IMR-90 (cell line): ENCODE measurements around the gene DHX57. TPM values are rescaled to one million over a fixed set of nuclear protein-coding genes. Genes with fewer than 3 reads are reported as not detected.

Source experiments
- ATAC-seq: fragments of 200-7000 bp; cut with Tn5 transposase; 2 replicates; pipeline ENCODE4 v1.9.1; 2020; ENCODE audit warnings: low read depth, mild to moderate bottlenecking, moderate library complexity
- BruUV-seq: library from RNA; stranded (reverse); fragments of 400-500 nt; replicated peaks from 2 replicates; lab custom pipeline; 2021; lab: Mats Ljungman, UMichigan
- CTCF ChIA-PET: fragments of 300-600 bp; formaldehyde crosslinking; extraction: SDS; loops from one replicate; lab custom pipeline; 2021; ENCODE audit warnings: antibody characterized with exemption; lab: Yijun Ruan, JAX
- POLR2A ChIA-PET: fragments of 300-600 bp; sonication (Branson Sonifier 250); formaldehyde crosslinking; loops from one replicate; lab custom pipeline; 2022; ENCODE audit warnings: antibody characterized with exemption; ENCODE audit not compliant: unreplicated experiment; lab: Charles Lee
- DNase-seq: peaks from one replicate; pipeline ENCODE4 v3.0.0; 2013
- H2AFZ ChIP-seq: replicated peaks from 2 replicates; pipeline ENCODE3; 2013; ENCODE audit warnings: low read length, mild to moderate bottlenecking; ENCODE audit not compliant: poor library complexity
- H2AK5ac ChIP-seq: 2 replicates; pipeline ENCODE4 v1.6.1; 2013; ENCODE audit warnings: low read depth, low read length, inconsistent platforms
- H2AK9ac ChIP-seq: replicated peaks from 2 replicates; pipeline ENCODE3; 2013; ENCODE audit warnings: mild to moderate bottlenecking, low read depth, low read length, moderate library complexity; ENCODE audit not compliant: poor library complexity
- H2BK120ac ChIP-seq: 2 replicates; pipeline ENCODE4 v1.6.1; 2013; ENCODE audit warnings: low read depth, low read length, inconsistent platforms
- H2BK15ac ChIP-seq: 3 replicates; pipeline ENCODE4 v1.6.1; 2013; ENCODE audit warnings: low read depth, low read length, inconsistent platforms
- H2BK20ac ChIP-seq: 2 replicates; pipeline ENCODE4 v1.6.1; 2013; ENCODE audit warnings: low read depth, mild to moderate bottlenecking, inconsistent platforms, low read length, moderate library complexity
- H2BK5ac ChIP-seq: 2 replicates; pipeline ENCODE4 v1.6.1; 2013; ENCODE audit warnings: mild to moderate bottlenecking, low read depth, low read length, inconsistent platforms; ENCODE audit not compliant: poor library complexity, severe bottlenecking
- H3K14ac ChIP-seq: replicated peaks from 2 replicates; pipeline ENCODE4 v1.6.1; 2013; ENCODE audit warnings: low read depth, low read length, inconsistent platforms
- H3K18ac ChIP-seq: 2 replicates; pipeline ENCODE4 v1.6.1; 2013; ENCODE audit warnings: low read depth, low read length, control low read depth
- H3K23ac ChIP-seq: 2 replicates; pipeline ENCODE4 v1.6.1; 2013; ENCODE audit warnings: low read depth, low read length, inconsistent platforms
- H3K27ac ChIP-seq: 2 replicates; pipeline ENCODE4 v1.5.1; 2013; ENCODE audit warnings: mild to moderate bottlenecking, control low read depth, low read length; ENCODE audit not compliant: insufficient read depth
- H3K27me3 ChIP-seq: 2 replicates; pipeline ENCODE4 v1.6.1; 2013; ENCODE audit warnings: low read length; ENCODE audit not compliant: control insufficient read depth, insufficient read depth
- H3K36me3 ChIP-seq: 2 replicates; pipeline ENCODE4 v1.6.1; 2013; ENCODE audit warnings: low read length, mixed read lengths; ENCODE audit not compliant: control insufficient read depth, insufficient read depth
- H3K4ac ChIP-seq: 2 replicates; pipeline ENCODE4 v1.6.1; 2013; ENCODE audit warnings: low read depth, low read length, inconsistent platforms
- H3K4me1 ChIP-seq: 2 replicates; pipeline ENCODE4 v1.6.1; 2013; ENCODE audit warnings: low read length, mixed read lengths; ENCODE audit not compliant: control insufficient read depth, insufficient read depth
- H3K4me2 ChIP-seq: 2 replicates; pipeline ENCODE4 v1.6.1; 2013; ENCODE audit warnings: low read depth, mild to moderate bottlenecking, control low read depth, low read length, moderate library complexity
- H3K4me3 ChIP-seq: 2 replicates; pipeline ENCODE4 v1.5.1; 2013; ENCODE audit warnings: low read depth, mild to moderate bottlenecking, control low read depth, low read length, moderate library complexity; ENCODE audit not compliant: insufficient read depth
- H3K56ac ChIP-seq: 2 replicates; pipeline ENCODE4 v1.6.1; 2013; ENCODE audit warnings: low read length, inconsistent platforms; ENCODE audit not compliant: insufficient read depth; ENCODE audit errors: extremely low read depth
- H3K79me1 ChIP-seq, 2 experiments: 2 replicates each; pipeline ENCODE4 v1.6.1; 2013; ENCODE audit warnings: low read length in 2 of 2, inconsistent platforms in 1 of 2, low read depth in 1 of 2
- H3K9ac ChIP-seq: 2 replicates; pipeline ENCODE4 v1.6.1; 2013; ENCODE audit warnings: low read depth, low read length, control low read depth
- H3K9me1 ChIP-seq: 2 replicates; pipeline ENCODE4 v1.6.1; 2013; ENCODE audit warnings: low read length, inconsistent platforms; ENCODE audit not compliant: insufficient read depth
- H3K9me3 ChIP-seq: 2 replicates; pipeline ENCODE4 v1.6.1; 2013; ENCODE audit warnings: low read length; ENCODE audit not compliant: control insufficient read depth, insufficient read depth
- H4K20me1 ChIP-seq: 2 replicates; pipeline ENCODE4 v1.6.1; 2013; ENCODE audit warnings: low read length, inconsistent platforms; ENCODE audit not compliant: insufficient read depth
- H4K5ac ChIP-seq: 2 replicates; pipeline ENCODE4 v1.6.1; 2013; ENCODE audit warnings: mild to moderate bottlenecking, low read depth, low read length, control low read depth
- H4K8ac ChIP-seq, 2 experiments: 2 replicates each; pipeline ENCODE4 v1.6.1; 2013; ENCODE audit warnings: low read depth in 2 of 2, low read length in 2 of 2, control low read depth in 1 of 2, inconsistent platforms in 1 of 2
- H4K91ac ChIP-seq: 2 replicates; pipeline ENCODE4 v1.6.1; 2013; ENCODE audit warnings: low read depth, low read length, inconsistent platforms; ENCODE audit not compliant: insufficient read depth
- BHLHE40 ChIP-seq: fragments of 150-350 bp; IDR thresholded peaks from 2 replicates; pipeline ENCODE4 v1.6.1; 2016; ENCODE audit warnings: mild to moderate bottlenecking, low read depth, low read length
- ELK1 ChIP-seq: fragments of 150-350 bp; IDR thresholded peaks from 2 replicates; pipeline ENCODE4 v1.6.1; 2016; ENCODE audit warnings: low read depth, mild to moderate bottlenecking, low read length, moderate library complexity, borderline replicate concordance
- MAFK ChIP-seq: IDR thresholded peaks from 2 replicates; pipeline ENCODE4 v1.6.1; 2012; ENCODE audit warnings: low read depth, low read length, improper control_type of control experiment
- MAZ ChIP-seq: IDR thresholded peaks from 2 replicates; pipeline ENCODE4 v1.6.1; 2012; ENCODE audit warnings: low read depth, mild to moderate bottlenecking, low read length, improper control_type of control experiment, moderate library complexity, borderline replicate concordance
- MXI1 ChIP-seq: IDR thresholded peaks from 2 replicates; pipeline ENCODE4 v1.6.1; 2012; ENCODE audit warnings: low read depth, mild to moderate bottlenecking, low read length, moderate library complexity, borderline replicate concordance
- NFE2L2 ChIP-seq: fragments of 150-350 bp; IDR thresholded peaks from 2 replicates; pipeline ENCODE4 v1.6.1; 2016; ENCODE audit warnings: low read depth, mild to moderate bottlenecking, low read length
- RAD21 ChIP-seq: IDR thresholded peaks from 2 replicates; pipeline ENCODE4 v1.6.1; 2012; ENCODE audit warnings: low read length, improper control_type of control experiment
- RCOR1 ChIP-seq: IDR thresholded peaks from 2 replicates; pipeline ENCODE4 v1.6.1; 2012; ENCODE audit warnings: mild to moderate bottlenecking, low read length, improper control_type of control experiment; ENCODE audit not compliant: insufficient replicate concordance
- RFX5 ChIP-seq: IDR thresholded peaks from 2 replicates; pipeline ENCODE4 v1.8.0; 2012; ENCODE audit warnings: low read depth, mild to moderate bottlenecking, low read length, moderate library complexity
- SMC3 ChIP-seq: fragments of 150-350 bp; IDR thresholded peaks from 2 replicates; pipeline ENCODE4 v1.6.1; 2016; ENCODE audit warnings: low read depth, mild to moderate bottlenecking, antibody characterized with exemption, low read length, moderate library complexity
- WGBS, 2 experiments: methylation state at CpG; one replicate each; pipeline versions ENCODE4 v1.1.5 to v1.1.7; 2013; ENCODE audit warnings: missing lambda C conversion rate in 2 of 2; ENCODE audit not compliant: insufficient read length in 1 of 2; ENCODE audit errors: extremely low coverage in 2 of 2; 5-methylcytosine and 5-hydroxymethylcytosine counted together
- dilution Hi-C: fragments of 300-500 bp; cut with HindIII; formaldehyde crosslinking; loops from one replicate; pipeline ENCODE4 v1.14.3; 2018; ENCODE audit warnings: low sequenced_read_pairs; ENCODE audit not compliant: unreplicated experiment
- in situ Hi-C: fragments of 300-500 bp; cut with MboI; formaldehyde crosslinking; loops from 3 replicates; pipeline ENCODE4 v1.14.3; 2019; ENCODE audit warnings: low sequenced_read_pairs, inconsistent platforms, mixed read lengths
- intact Hi-C: fragments of 100-400 bp; cut with micrococcal nuclease; formaldehyde crosslinking; loops from 2 replicates; pipeline ENCODE4 v1.10.0; 2022
- polyA plus RNA-seq, 3 experiments: library from polyadenylated mRNA; depleted of rRNA; stranded (reverse); fragments of >200 nt; gene quantifications; 2 replicates each; pipeline ENCODE4 v1.2.3, GENCODE V29; 2012; ENCODE audit warnings: low replicate concordance in 1 of 3
- total RNA-seq: library from RNA; depleted of rRNA; stranded (reverse); fragments of >200 nt; gene quantifications from 2 replicates; pipeline ENCODE4 v1.2.3, GENCODE V29; 2012
- TF ChIP-seq, protein P1 (sequence below): conservative IDR thresholded peaks from 2 replicates; pipeline ENCODE4 v1.5.1; 2012; ENCODE audit warnings: mild to moderate bottlenecking, low read depth, low read length, improper control_type of control experiment
- TF ChIP-seq, protein P2 (sequence below): fragments of 150-350 bp; IDR thresholded peaks from 2 replicates; pipeline ENCODE4 v1.6.1; 2017; ENCODE audit warnings: mild to moderate bottlenecking, antibody characterized with exemption, low read length, low read depth

DHX57 gene
- total and polyA plus RNA-seq, 2 of the 4 experiments (the other 2 are of a cell fraction), result 9.5 to 24.4 TPM

- Histone ChIP-seq H2AK9ac (no peak overlapping the region), H2BK15ac (no peak overlapping the region), H4K91ac (no peak overlapping the region), H3K27ac (no peak overlapping the region), H3K18ac (no peak overlapping the region), H4K8ac (no peak overlapping the region), H3K27me3 (no peaks in the 10 kb centered on the region), H2BK5ac (peak overlapping the region; percentile 1), H3K4me2 (peak overlapping the region; percentile 99), H2AK5ac (no peak overlapping the region), H4K5ac (no peak overlapping the region), H3K9me3 (no peaks in the 10 kb centered on the region), H3K36me3 (peaks cover 36% of the 10 kb centered on the region), H3K23ac (peak overlapping the region; percentile 78), H3K9ac (peak overlapping the region; percentile 82), H3K4ac (no peak overlapping the region), H4K20me1 (peaks cover 54% of the 10 kb centered on the region), H3K9me1 (no peaks in the 10 kb centered on the region), H3K56ac (no peak overlapping the region; the same call in 1 of the 2 replicates), H3K14ac (no peak overlapping the region; the same call in 1 of the 2 replicates), H2BK20ac (no peak overlapping the region), H3K79me1 (peaks cover 19 to 52% of the 10 kb centered on the region in 2 experiments), H2BK120ac (no peak overlapping the region), H2AFZ (no peak overlapping the region), H3K4me3 (peak overlapping the region; percentile 89), H3K4me1 (peaks cover 3% of the 10 kb centered on the region)
- ATAC-seq (no peak), DNase-seq (no peak)
- BruUV-seq, result TSS peak; percentile 38
- in situ Hi-C loops, result no loop called here
- intact Hi-C loops, result no loop called here
- POLR2A ChIA-PET, result no interaction called here
- no peak for TF ChIP-seq RCOR1
- TF ChIP-seq, protein P1, sequence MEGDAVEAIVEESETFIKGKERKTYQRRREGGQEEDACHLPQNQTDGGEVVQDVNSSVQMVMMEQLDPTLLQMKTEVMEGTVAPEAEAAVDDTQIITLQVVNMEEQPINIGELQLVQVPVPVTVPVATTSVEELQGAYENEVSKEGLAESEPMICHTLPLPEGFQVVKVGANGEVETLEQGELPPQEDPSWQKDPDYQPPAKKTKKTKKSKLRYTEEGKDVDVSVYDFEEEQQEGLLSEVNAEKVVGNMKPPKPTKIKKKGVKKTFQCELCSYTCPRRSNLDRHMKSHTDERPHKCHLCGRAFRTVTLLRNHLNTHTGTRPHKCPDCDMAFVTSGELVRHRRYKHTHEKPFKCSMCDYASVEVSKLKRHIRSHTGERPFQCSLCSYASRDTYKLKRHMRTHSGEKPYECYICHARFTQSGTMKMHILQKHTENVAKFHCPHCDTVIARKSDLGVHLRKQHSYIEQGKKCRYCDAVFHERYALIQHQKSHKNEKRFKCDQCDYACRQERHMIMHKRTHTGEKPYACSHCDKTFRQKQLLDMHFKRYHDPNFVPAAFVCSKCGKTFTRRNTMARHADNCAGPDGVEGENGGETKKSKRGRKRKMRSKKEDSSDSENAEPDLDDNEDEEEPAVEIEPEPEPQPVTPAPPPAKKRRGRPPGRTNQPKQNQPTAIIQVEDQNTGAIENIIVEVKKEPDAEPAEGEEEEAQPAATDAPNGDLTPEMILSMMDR, result no peak
- TF ChIP-seq, protein P2, sequence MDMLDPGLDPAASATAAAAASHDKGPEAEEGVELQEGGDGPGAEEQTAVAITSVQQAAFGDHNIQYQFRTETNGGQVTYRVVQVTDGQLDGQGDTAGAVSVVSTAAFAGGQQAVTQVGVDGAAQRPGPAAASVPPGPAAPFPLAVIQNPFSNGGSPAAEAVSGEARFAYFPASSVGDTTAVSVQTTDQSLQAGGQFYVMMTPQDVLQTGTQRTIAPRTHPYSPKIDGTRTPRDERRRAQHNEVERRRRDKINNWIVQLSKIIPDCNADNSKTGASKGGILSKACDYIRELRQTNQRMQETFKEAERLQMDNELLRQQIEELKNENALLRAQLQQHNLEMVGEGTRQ, result no peak
- no peak for TF ChIP-seq MAZ
- TF ChIP-seq BHLHE40, result no peak
- TF ChIP-seq SMC3, result no peak
- no peak for TF ChIP-seq MAFK
- TF ChIP-seq MXI1, result no peak
- TF ChIP-seq RAD21, result no peak
- TF ChIP-seq NFE2L2, result no peak
- TF ChIP-seq RFX5, result no peak
- TF ChIP-seq ELK1, result no peak
- 56% methylated on average over 6 of the region's 26 CpGs; no CpG with 5 or more reads in 1 of the 2 experiments for WGBS, 2 experiments
- dilution Hi-C loops, result loop anchor here (25.0 kb wide), 1 partner anchor 187 kb away; no protein-coding TSS in a partner anchor
- CTCF ChIA-PET, result interaction anchor here (0.6 kb wide), 1 partner anchor 1879 kb away, joined by 3 read pairs; no protein-coding TSS in a partner anchor
Measured at GRCh38 chr2:38748943-38749804, 126.6 kb downstream of the DHX57 start.
